ENCODE results near the gene VPS37B. TPM values are rescaled to one million over a fixed set of nuclear protein-coding genes. Genes with fewer than 3 reads are reported as not detected.
A peak's percentile ranks its signal among the peaks of the same experiment; 100 is the strongest.

VPS37B gene
- total RNA-seq, 1 experiment from 2014 or later: 24.0 TPM

DNA sequence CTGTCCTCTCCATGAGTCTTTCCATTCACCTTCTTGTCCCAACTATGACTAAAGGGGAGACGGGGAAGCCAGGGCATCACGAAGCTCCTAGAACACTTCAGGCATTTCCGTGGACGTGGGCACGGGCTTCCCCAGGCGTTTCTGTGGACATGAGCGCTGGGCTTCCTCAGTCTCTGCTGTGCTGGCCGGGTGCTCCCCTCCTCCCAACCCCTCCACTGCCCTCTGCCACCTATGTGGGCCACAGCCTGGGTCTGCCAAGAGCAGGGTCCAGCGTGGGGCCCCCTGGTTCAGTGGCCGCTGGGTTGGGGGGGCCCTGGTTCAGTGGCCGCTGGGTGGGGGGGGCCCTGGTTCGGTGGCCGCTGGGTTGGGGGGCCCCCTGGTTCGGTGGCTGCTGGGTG, 45.9 kb downstream of the VPS37B start:
- Mint-ChIP-seq H3K27ac (ENCODE audit: unreplicated experiment) (no peak overlapping the region), H3K4me1 (ENCODE audit: low read depth, unreplicated experiment) (no peaks in the 10 kb centered on the region)

DNA sequence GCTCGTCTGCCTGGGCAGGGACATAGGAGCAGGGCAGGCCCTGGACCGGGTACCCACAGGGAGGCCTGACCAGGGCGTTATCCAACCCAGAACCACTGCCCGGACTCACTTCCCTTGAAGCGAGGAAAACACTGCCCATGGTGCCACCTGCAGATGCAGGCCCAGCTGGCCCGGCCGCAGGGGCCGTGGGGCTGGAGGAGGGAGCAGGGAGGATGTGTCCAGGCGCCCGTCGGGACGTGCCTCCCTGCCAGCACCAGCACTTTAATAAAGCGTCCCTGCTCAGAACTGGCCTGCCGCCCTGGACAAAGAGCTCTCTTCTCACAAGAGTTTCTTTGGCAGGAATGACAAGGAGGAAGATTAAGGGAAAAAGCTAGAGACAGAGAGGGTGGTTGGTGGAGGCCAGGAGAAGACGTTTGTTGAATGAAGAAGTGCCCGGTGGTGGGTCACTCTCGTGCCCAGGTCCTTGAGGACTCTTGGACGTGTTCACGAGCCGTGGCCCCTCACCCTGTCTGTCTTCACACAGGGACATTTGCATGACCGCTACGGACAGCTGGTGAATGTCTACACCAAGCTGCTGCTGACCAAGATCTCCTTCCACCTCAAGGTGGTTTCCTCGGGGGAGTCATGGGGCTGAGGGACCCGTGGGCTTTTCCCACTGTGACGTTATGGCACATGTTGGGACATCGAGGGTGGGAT, 46.4 kb downstream of the VPS37B start:
- no peaks in the 10 kb centered on the region for H3K9me3 Mint-ChIP-seq (ENCODE audit: unreplicated experiment)
- CTCF ChIA-PET: no interaction called here
- no peak overlapping the region for H3K27ac Mint-ChIP-seq (ENCODE audit: unreplicated experiment)
- peaks cover 1% of the 10 kb centered on the region for H3K4me1 Mint-ChIP-seq (ENCODE audit: low read depth, unreplicated experiment)
- H3K4me3 ChIP-seq (ENCODE audit: low read depth, low read length): no peak overlapping the region
- no peaks in the 10 kb centered on the region for H3K27me3 Mint-ChIP-seq (ENCODE audit: insufficient read depth, unreplicated experiment)
- no peaks in the 10 kb centered on the region for H3K36me3 ChIP-seq (ENCODE audit: control insufficient read depth, insufficient read depth, low read length)
- intact Hi-C loops (cut with micrococcal nuclease; ENCODE audit: unreplicated experiment): no loop called here
- BruUV-seq (replicated peaks): no TSS peak
- H3K4me3 Mint-ChIP-seq (ENCODE audit: unreplicated experiment): no peak overlapping the region
- peaks cover 9% of the 10 kb centered on the region for H3K36me3 Mint-ChIP-seq (ENCODE audit: insufficient read depth, unreplicated experiment)
- TF ChIP-seq, protein P1, sequence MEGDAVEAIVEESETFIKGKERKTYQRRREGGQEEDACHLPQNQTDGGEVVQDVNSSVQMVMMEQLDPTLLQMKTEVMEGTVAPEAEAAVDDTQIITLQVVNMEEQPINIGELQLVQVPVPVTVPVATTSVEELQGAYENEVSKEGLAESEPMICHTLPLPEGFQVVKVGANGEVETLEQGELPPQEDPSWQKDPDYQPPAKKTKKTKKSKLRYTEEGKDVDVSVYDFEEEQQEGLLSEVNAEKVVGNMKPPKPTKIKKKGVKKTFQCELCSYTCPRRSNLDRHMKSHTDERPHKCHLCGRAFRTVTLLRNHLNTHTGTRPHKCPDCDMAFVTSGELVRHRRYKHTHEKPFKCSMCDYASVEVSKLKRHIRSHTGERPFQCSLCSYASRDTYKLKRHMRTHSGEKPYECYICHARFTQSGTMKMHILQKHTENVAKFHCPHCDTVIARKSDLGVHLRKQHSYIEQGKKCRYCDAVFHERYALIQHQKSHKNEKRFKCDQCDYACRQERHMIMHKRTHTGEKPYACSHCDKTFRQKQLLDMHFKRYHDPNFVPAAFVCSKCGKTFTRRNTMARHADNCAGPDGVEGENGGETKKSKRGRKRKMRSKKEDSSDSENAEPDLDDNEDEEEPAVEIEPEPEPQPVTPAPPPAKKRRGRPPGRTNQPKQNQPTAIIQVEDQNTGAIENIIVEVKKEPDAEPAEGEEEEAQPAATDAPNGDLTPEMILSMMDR (IDR thresholded peaks at IDR 0.05; ENCODE audit: insufficient read depth in 1 of 2, low read depth in 1 of 2, low read length in 1 of 2, severe bottlenecking in 1 of 2, unreplicated experiment in 1 of 2): no peak
- POLR2A ChIA-PET: interaction anchor here (0.5 kb wide), 1 partner anchor 377 kb away, joined by 3 read pairs; no protein-coding TSS in a partner anchor
- no peaks in the 10 kb centered on the region for H3K27me3 ChIP-seq (replicated peaks; ENCODE audit: control insufficient read depth, insufficient read depth, low read length)
- no peaks in the 10 kb centered on the region for H3K9me3 ChIP-seq
- no peak for DNase-seq
- H3K4me1 ChIP-seq: no peaks in the 10 kb centered on the region

More for the DNA sequence above, 45.9 kb downstream of the VPS37B start:
- Histone ChIP-seq H3K27me3 (replicated peaks; ENCODE audit: control insufficient read depth, insufficient read depth, low read length) (no peaks in the 10 kb centered on the region), H3K36me3 (ENCODE audit: control insufficient read depth, insufficient read depth, low read length) (no peaks in the 10 kb centered on the region), H3K4me3 (ENCODE audit: low read depth, low read length) (no peak overlapping the region), H3K9me3 (no peaks in the 10 kb centered on the region), H3K4me1 (no peaks in the 10 kb centered on the region)
- intact Hi-C loops (cut with micrococcal nuclease; ENCODE audit: unreplicated experiment): no loop called here
- Mint-ChIP-seq H3K27me3 (ENCODE audit: insufficient read depth, unreplicated experiment) (no peaks in the 10 kb centered on the region), H3K9me3 (ENCODE audit: unreplicated experiment) (no peaks in the 10 kb centered on the region), H3K4me3 (ENCODE audit: unreplicated experiment) (no peak overlapping the region), H3K36me3 (ENCODE audit: insufficient read depth, unreplicated experiment) (peaks cover 8% of the 10 kb centered on the region)
- TF ChIP-seq, protein P1 (IDR thresholded peaks at IDR 0.05; ENCODE audit: insufficient read depth in 1 of 2, low read depth in 1 of 2, low read length in 1 of 2, severe bottlenecking in 1 of 2, unreplicated experiment in 1 of 2): no peak
- DNase-seq: no peak
- POLR2A ChIA-PET: no interaction called here
- no TSS peak for BruUV-seq (replicated peaks)
- CTCF ChIA-PET: no interaction called here

DNA sequence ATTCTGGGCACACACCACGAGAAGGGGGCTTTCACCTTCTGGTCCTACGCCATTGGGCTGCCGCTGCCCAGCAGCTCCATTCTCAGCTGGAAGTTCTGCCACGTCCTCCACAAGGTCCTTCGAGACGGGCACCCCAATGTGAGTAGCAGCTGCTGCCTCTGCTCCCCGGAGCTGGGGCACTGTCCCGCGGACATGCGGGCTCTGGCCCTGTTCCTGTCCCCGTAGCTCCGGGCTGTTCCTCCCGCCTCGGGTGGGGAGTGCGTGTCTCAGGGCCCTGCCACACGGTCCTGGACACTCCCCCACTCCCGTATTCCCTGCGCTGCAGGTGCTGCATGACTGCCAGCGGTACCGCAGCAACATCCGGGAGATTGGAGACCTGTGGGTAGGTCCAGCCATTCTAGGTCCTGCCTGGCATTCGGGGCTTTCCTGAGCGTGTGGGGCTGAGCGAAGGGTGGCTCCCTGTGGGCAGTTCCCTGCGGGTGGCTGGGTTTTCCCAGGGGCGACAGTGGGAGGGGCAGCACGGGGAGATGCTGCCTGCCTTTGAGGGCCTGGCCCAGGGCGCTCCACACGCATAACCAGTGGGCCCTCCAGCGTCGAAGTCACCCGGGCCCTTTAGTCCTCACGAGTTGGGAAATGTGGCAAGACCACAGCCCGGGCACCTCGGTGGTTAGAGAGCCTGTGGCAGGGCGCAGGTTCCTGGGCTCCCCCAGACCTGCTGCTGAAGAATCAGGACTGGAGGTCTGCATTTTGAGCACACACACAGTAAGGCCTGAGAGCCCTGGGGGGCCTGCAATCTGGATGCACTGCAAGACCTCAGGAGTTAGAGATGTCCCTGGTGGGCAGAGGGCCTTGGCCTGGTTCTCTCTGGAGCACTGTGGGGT, 47.2 kb downstream of the VPS37B start:
- Mint-ChIP-seq H3K27ac (ENCODE audit: unreplicated experiment) (no peak overlapping the region), H3K4me3 (ENCODE audit: unreplicated experiment) (no peak overlapping the region), H3K27me3 (ENCODE audit: insufficient read depth, unreplicated experiment) (no peaks in the 10 kb centered on the region), H3K36me3 (ENCODE audit: insufficient read depth, unreplicated experiment) (peaks cover 14% of the 10 kb centered on the region), H3K9me3 (ENCODE audit: unreplicated experiment) (no peaks in the 10 kb centered on the region), H3K4me1 (ENCODE audit: low read depth, unreplicated experiment) (peaks cover 6% of the 10 kb centered on the region)
- DNase-seq: peak in 1 of 2 experiments; percentile 31
- H3K27me3 ChIP-seq (replicated peaks; ENCODE audit: control insufficient read depth, insufficient read depth, low read length): no peaks in the 10 kb centered on the region
- H3K4me1 ChIP-seq: no peaks in the 10 kb centered on the region
- H3K36me3 ChIP-seq (ENCODE audit: control insufficient read depth, insufficient read depth, low read length): no peaks in the 10 kb centered on the region
- TF ChIP-seq, protein P1 (IDR thresholded peaks at IDR 0.05; ENCODE audit: insufficient read depth in 1 of 2, low read depth in 1 of 2, low read length in 1 of 2, severe bottlenecking in 1 of 2, unreplicated experiment in 1 of 2): no peak
- no TSS peak for BruUV-seq (replicated peaks)
- no peaks in the 10 kb centered on the region for H3K9me3 ChIP-seq
- CTCF ChIA-PET: no interaction called here
- no peak overlapping the region for H3K4me3 ChIP-seq (ENCODE audit: low read depth, low read length)
- intact Hi-C loops (cut with micrococcal nuclease; ENCODE audit: unreplicated experiment): no loop called here
- POLR2A ChIA-PET: interaction anchor here (0.5 kb wide), 1 partner anchor 378 kb away, joined by 3 read pairs; no protein-coding TSS in a partner anchor
